Ecto neural progenitor cell (in vitro differentiated cells): ENCODE measurements around the gene ACAP3.
"Not testable (repeated sequence)": the region's sequence is repeated elsewhere in the genome, so short reads cannot be mapped to it uniquely, and the experiment has no call there.

Experiments
- DNase-seq: peaks from one replicate; pipeline ENCODE4 v3.0.0-alpha.2; 2018; ENCODE audit warnings: low spot score

ACAP3 gene

DNA sequence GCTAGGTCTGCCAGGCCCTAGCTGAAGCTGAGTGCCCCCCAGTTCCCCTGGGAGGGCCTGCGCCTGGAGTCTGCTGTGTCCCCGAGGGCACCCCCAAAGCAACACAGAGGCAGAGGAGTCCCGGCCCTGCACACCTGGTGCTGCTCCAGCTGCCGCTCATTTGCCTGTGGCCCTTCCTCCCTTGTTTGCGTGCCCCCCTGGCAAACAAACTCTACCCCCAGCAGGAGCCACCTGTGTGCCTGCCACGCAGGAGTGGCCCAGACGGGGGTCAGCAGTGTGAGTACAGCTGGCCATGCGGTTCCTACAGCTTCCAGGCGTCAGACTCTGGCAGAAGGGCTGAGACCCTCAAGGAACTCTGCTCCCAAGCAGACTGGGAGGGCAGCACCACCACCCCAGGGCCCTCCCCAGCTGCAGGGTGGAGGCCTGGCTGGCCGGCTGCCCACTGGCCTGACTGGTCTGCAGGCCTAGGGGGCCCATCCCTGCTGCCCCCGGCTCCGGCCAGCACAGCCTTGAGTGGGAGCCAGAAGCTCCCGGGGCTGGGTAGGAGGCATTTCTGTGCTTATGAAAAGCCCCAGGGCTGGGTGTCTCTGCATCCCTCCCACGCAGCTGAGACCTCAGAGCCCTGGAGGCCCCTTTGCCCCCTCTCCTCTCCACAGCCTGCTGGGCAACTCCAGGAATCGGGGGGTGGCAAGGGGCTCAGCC lies 22.8 kb upstream of the ACAP3 start:
- DNase-seq: no peak

DNA sequence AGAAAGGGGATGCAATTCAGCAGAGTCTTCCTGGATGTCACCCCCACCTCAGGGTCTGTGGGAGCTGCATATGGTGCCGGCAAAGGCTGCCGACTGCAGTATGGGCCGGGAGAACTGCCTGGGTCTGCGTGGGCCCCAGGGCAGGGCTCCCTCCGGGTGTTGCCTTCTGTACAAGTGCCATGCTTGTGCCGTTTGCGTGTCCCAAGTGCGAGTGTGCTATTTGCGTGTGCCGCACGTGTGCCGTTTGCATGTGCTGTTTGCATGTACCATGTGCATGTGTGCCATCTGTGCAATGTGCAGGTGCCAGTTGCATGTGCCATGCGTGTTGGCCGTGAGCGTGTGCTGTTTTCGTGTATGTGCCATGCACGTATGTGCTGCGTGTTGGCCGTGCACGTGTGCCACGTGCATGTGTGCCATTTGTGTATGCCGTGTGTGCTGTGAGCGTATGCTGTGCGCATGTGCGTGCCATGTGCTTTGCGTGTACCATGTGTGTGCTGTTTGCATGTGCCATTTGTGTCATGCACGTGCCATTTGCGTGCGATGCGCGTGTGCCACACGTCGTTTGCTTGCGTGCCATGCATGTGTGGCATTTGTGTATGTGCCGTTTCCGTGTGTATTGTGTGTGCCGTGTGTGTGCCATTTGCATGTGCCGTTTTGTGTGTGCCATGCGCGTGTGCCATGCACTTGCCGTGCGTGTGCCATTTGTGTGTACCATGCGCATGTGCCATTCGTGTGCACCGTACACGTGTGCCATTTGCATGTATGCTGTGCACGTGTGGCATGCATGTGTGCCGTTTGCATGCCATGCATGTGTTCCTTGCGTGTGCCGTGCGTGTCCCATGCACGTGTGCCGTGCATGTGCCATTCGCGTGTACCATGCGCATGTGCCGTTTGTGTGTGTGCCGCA lies 21.8 kb upstream of the ACAP3 start:
- DNase-seq: no peak

DNA sequence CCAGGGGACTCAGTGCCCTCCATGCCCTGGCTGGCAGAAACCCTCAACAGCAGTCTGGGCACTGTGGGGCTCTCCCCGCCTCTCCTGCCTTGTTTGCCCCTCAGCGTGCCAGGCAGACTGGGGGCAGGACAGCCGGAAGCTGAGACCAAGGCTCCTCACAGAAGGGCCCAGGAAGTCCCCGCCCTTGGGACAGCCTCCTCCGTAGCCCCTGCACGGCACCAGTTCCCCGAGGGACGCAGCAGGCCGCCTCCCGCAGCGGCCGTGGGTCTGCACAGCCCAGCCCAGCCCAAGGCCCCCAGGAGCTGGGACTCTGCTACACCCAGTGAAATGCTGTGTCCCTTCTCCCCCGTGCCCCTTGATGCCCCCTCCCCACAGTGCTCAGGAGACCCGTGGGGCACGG lies 20.5 kb upstream of the ACAP3 start:
- DNase-seq: no peak

DNA sequence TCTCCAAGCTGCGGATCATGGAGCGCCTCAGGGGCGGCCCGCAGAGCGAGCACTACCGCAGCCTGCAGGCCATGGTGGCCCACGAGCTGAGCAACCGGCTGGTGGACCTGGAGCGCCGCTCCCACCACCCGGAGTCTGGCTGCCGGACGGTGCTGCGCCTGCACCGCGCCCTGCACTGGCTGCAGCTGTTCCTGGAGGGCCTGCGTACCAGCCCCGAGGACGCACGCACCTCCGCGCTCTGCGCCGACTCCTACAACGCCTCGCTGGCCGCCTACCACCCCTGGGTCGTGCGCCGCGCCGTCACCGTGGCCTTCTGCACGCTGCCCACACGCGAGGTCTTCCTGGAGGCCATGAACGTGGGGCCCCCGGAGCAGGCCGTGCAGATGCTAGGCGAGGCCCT lies 19.6 kb upstream of the ACAP3 start:
- no peak for DNase-seq

- DNase-seq: no peak
Observed at GRCh38 chr1:1326075-1326605, 18.4 kb upstream of the ACAP3 start.

DNA sequence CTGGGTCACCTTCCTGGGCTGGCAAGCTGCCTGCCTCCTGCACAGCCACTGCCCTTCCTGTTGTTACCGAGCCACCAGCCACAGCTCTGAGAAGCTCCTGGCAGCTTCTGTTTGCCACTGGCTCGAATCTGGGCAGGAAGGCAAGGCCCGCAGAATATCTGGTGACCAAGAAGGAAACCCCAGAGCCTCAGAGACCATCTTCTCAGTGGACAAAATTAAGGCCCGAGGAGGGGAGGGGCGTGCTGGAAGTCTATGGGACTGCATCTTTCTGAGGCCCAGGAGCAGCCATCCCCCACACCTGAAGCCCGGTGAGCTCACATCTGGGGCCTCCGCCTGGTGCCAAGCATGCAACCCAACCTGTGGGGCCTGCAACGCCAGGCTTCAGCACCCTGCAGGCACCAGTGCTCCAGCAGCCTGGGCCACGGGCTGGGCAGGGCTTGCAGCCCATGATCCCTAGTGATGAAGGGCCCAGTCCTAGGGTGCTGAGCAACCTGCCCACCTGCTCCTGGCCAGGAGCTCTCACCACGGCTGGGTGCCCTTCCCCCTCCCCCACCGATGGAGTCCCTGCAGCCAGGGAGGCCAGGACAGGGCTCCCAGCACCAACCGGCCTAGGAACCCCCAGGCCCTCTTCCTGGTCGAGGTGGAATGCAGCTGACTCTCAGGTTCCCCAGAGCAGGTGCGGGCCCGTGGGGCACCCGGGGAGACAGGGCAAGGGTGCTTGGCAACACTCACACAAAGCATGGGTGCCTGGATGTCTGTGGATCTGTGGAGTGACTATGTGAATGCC lies 17.8 kb upstream of the ACAP3 start:
- no peak for DNase-seq

- DNase-seq: peak; percentile 98
Observed at GRCh38 chr1:1324524-1325287, 17.0 kb upstream of the ACAP3 start, which contains the start of the genes CPTP and INTS11. CPTP (plus strand) TSS chr1:1324802; CDS start chr1:1326911, 2,109 bp downstream. INTS11 (minus strand) TSS chr1:1324660; CDS start chr1:1324608, 52 bp downstream.

GRCh38 chr1:1324084-1324523 lies 16.4 kb upstream of the ACAP3 start:
- DNase-seq: no peak

DNA sequence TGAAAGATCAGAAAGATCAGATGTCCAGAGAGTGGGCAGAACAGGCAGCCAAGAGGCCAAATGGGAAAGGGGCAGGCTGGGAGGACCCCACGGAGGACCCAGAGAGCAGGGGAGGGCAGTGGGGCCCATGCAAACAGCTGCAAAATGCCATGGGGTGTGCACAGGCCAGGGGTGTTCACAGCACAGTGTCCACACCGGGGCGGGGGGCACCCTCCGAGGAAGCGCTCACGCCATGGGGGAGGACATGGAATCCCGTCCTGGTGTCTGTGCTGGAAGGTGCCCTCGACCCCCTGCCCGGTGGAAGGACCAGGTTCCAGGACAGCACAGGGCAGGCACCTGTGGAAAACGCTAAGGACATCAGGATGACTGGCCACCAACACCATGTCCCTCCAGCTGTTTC lies 15.2 kb upstream of the ACAP3 start:
- no peak for DNase-seq

DNA sequence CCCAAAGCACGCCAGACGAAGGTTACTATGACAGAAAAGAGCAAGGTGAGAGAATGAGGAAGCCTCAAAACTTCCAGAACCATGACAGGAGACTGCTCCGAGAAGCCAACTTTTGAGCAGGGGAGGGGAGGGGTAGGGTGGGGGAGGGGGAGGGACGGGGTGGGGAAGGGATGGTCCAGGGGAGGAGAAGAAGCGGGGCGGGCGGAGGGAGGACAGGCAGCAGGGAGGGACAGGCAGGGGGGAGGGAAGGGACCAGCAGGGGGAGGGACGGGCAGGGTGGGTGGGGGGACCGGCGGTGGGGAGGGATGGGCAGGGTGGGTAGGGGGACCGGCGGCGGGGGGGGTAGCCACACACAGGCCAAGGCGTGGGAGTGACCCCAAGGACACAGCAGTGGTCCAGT lies 14.7 kb upstream of the ACAP3 start:
- DNase-seq: no peak

- no peak for DNase-seq
Observed at GRCh38 chr1:1321477-1321876, 13.7 kb upstream of the ACAP3 start.

- no peak for DNase-seq
Observed at GRCh38 chr1:1320666-1321448, 13.1 kb upstream of the ACAP3 start.

DNA sequence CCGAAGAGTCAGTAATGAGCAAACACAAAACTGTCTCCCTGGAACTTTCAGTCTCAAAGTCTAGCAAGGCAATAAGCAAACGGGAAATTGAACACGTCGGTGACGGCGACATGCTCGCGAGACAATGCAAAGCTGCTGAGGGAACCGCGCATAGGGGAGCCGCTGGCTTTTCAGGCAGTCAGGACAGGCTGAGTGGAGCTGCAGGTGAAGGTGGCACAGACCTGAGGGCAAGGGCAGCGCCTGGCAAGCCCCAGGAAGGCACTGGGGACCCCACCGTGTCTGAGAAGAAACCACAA lies 11.9 kb upstream of the ACAP3 start:
- no peak for DNase-seq

DNA sequence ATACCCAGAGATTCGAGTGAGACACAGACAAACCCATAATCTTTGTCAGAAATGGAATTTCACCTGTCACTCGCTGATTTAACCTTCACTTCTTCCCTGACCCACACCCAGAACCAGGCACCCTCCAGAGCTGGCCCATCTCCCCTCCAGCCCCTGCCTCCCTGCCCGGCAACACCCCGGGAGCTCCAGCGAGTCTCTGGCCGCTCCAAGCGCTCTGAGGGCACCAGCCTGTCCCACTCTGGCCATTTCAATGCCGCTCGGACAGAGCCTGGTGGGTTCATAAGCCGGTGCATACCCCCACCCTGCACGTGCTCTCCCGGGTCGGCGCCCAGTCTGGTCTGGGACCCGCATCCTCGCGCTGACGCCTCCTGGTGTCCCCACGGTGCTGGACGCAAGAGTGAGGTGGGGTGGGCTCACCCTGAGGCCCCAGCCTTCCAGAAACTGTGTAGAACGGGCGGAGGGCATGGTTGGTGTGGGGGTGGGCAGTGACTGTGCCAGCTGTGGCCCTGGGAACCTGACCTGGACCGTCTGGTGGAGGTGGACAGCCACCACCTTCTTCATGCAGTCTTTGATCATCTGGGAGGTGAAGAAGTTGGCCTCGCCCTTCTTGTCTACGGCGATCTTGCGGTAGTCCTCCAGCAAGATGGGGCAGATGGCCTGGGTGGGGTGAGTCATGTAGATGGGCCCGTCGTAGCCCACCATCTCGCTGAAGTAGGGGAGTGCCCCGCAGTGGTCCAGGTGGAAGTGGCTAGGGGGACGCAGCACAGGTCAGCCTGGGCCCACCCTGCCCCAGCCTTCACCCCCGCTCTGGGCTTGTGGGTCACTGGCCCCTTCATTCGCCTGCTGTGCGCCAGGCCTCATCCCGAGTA lies 11.3 kb upstream of the ACAP3 start:
- DNase-seq: no peak

DNA sequence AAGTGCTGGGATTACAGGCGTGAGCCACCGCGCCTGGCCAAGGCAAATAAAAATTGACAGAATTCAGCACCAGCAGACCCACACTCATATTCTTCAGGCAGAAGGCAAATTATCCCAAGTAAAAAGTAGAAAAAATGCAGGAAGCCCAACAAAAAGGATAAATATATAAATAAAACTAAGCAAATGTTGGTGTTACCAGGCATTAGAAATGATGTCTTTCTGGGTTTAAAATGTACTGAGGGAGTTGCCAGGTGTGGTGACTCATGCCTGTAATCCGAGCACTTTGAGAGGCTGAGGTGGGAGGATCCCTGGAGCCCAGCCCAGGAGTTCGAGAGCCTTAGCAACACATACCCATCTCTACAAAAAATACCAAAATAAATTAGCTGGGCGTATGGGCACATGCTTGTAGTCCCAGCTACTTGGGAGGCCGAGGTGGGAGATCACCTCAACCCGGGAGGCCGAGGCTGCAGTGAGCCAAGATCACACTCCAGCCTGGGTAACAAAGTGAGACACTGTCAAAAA lies 10.5 kb upstream of the ACAP3 start:
- DNase-seq: no peak

GRCh38 chr1:1317420-1317819 lies 9.7 kb upstream of the ACAP3 start:
- DNase-seq: no peak

GRCh38 chr1:1316199-1316598 lies 8.5 kb upstream of the ACAP3 start:
- not testable (repeated sequence) for DNase-seq

DNA sequence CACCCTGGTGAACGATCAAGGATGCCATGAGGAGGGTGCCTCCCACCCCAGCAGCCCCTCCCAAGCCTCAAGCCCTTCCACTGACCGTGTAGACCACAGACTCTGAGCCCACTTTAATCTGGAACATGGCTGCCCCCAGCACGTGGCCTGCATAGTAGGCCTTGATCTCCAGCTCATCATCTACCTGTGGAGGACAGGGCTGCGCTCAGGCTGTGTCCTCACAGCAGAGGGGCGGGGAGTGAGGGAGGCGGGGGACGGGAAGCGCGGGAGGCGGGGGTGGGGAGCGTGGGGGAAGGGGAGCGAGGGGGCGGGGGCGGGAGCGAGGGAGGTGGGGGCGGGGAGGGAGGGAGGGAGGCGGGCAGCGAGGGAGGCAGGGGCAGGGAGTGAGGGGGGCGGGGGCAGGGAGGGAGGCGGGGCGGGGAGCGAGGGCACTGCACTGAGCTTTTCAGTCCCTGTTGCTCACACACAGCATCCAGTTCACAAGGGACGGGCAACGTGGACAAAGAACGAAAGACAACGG lies 7.8 kb upstream of the ACAP3 start:
- no peak for DNase-seq

DNA sequence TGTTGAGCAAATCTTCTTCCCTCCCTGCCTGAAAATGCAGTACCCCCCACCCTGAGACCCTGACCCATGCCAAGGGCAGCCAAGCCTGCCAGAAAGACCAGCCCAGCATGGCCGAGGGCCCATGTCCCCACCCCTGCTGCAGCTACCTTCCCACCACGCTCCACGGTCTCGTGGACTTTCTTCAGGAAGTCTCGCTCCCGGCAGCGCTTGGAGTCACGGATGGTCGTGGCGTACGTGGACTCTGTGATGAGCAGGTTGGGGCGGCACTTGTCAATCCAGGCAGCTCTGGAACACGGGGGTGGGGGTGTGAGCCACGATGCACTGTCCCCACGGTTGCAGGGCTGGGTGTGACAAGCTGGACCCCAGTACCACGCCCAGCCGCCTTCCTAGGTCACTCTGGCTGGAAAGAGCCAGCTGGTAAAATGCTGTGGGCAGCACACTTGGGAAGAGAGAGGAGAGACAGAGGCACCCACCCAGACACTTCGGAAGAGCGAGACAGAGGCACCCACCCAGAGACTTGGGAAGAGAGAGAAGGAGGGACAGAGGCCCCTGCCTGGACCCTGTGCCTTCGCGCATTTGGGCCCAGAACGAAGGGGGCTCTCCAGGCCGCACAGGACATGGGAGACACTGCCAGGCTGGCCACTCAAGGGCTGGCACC lies 7.1 kb upstream of the ACAP3 start:
- DNase-seq: no peak
